Esophagus muscularis mucosa (tissue), 3 donors: ENCODE data around the gene CPNE8.

Experiments
- CTCF ChIP-seq, 3 experiments: fragments of 200-600 bp in 2 of 3; fragments of 450-650 bp in 1 of 3; sonication (generic) in 2 of 3; IDR thresholded peaks; one replicate each; pipeline ENCODE4 v1.5.1; 2017 to 2019; ENCODE audit warnings: antibody characterized with exemption in 3 of 3, mild to moderate bottlenecking in 2 of 3, moderate library complexity in 1 of 3
- POLR2AphosphoS5 ChIP-seq, 2 donors: sonication (generic); formaldehyde crosslinking; IDR thresholded peaks; one replicate each; pipeline ENCODE4 v1.6.1; 2017; ENCODE audit warnings: antibody characterized with exemption in 2 of 2

GRCh38 chr12:38887770-38888169 is 17.6 kb downstream of the CPNE8 start:
- TF ChIP-seq CTCF (IDR thresholded peaks at IDR 0.05) (no peak), POLR2AphosphoS5 (IDR thresholded peaks at IDR 0.05) (no peak)
